K562 (cell line): Measurements from ENCODE around the gene MYO1D. TPM values are rescaled to one million over a fixed set of nuclear protein-coding genes. Genes with fewer than 3 reads are reported as not detected.
A peak's percentile ranks its signal among the peaks of the same experiment; 100 is the strongest.

Experiments
- BCL6 ChIP-seq: fragments of 250-450 bp; sonication (Bioruptor Pico); IDR thresholded peaks from 2 replicates; pipeline ENCODE4 v1.4.0; 2020
- BRF2 ChIP-seq: IDR thresholded peaks from 3 replicates; pipeline ENCODE4 v1.6.1; 2011; ENCODE audit warnings: borderline replicate concordance, mild to moderate bottlenecking; ENCODE audit not compliant: insufficient read length, insufficient read depth
- CCNT2 ChIP-seq: IDR thresholded peaks from 2 replicates; pipeline ENCODE4 v1.6.1; 2011; ENCODE audit warnings: borderline replicate concordance, low read depth, mild to moderate bottlenecking, moderate library complexity, mixed read lengths, low read length; ENCODE audit not compliant: insufficient read length; ENCODE audit errors: extremely low read depth
- DIDO1 ChIP-seq: fragments of 450-650 bp; IDR thresholded peaks from 2 replicates; pipeline ENCODE4 v1.6.1; 2016; ENCODE audit warnings: low read depth, missing biosample characterization, missing genetic modification characterization
- EGR1 ChIP-seq: fragments of 450-650 bp; conservative IDR thresholded peaks from 2 replicates; pipeline ENCODE4 v1.6.1; 2017; ENCODE audit warnings: mild to moderate bottlenecking
- EHMT2 ChIP-seq: fragments of 450-650 bp; IDR thresholded peaks from 2 replicates; pipeline ENCODE4 v1.6.1; 2018; ENCODE audit warnings: antibody characterized with exemption
- EP400 ChIP-seq: fragments of 450-650 bp; IDR thresholded peaks from 2 replicates; pipeline ENCODE4 v1.6.1; 2017; ENCODE audit warnings: antibody characterized with exemption, mild to moderate bottlenecking, moderate library complexity
- FIP1L1 ChIP-seq: fragments of 200-400 bp; formaldehyde crosslinking; IDR thresholded peaks from 2 replicates; pipeline ENCODE4 v1.6.1; 2018; ENCODE audit warnings: mild to moderate bottlenecking, low read depth, low read length; ENCODE audit not compliant: poor library complexity, severe bottlenecking
- HMGXB4 ChIP-seq: sonication (generic); formaldehyde crosslinking; IDR thresholded peaks from 2 replicates; pipeline ENCODE4 v1.8.1; 2023; ENCODE audit warnings: mild to moderate bottlenecking, missing genetic modification reagents
- NELFE ChIP-seq: IDR thresholded peaks from 2 replicates; pipeline ENCODE4 v1.6.1; 2011; ENCODE audit warnings: mild to moderate bottlenecking; ENCODE audit not compliant: insufficient read depth, insufficient read length
- PHTF2 ChIP-seq: fragments of 250-450 bp; sonication (Bioruptor Pico); IDR thresholded peaks from 2 replicates; pipeline ENCODE4 v1.5.0; 2021; ENCODE audit warnings: mild to moderate bottlenecking
- RBM17 ChIP-seq: fragments of 200-400 bp; formaldehyde crosslinking; IDR thresholded peaks from 2 replicates; pipeline ENCODE4 v1.6.1; 2017; ENCODE audit warnings: low read depth, mild to moderate bottlenecking, low read length, borderline replicate concordance
- RBM34 ChIP-seq: fragments of 200-400 bp; formaldehyde crosslinking; IDR thresholded peaks from 2 replicates; pipeline ENCODE4 v1.6.1; 2018; ENCODE audit warnings: low read length, borderline replicate concordance; ENCODE audit not compliant: insufficient read depth
- TCF7L2 ChIP-seq: fragments of 150-350 bp; IDR thresholded peaks from 2 replicates; pipeline ENCODE4 v1.6.1; 2016; ENCODE audit warnings: low read depth, mild to moderate bottlenecking, low read length, moderate library complexity
- ZNF655 ChIP-seq: fragments of 250-450 bp; sonication (Bioruptor Pico); IDR thresholded peaks from 2 replicates; pipeline ENCODE4 v1.5.0; 2021
- polyA plus RNA-seq, 8 experiments: library from polyadenylated mRNA; depleted of rRNA in 4 of 8; stranded (reverse) in 5 of 8; unstranded in 3 of 8; fragments of >200 nt; fragmentation: Nextera tagmentation in 2 of 8; fragmentation: Illumina TruSeq in 1 of 8; extraction: Ambion mirVana in 2 of 8; extraction: Trizol in 1 of 8; gene quantifications; 2 replicates each; pipeline versions ENCODE4 v1.2.1 to v1.2.3, GENCODE V29; 2011 to 2014; ENCODE audit warnings: inconsistent platforms in 1 of 8, missing spikeins in 1 of 8
- total RNA-seq, 7 experiments: library from RNA; depleted of rRNA in 6 of 7; stranded (reverse); fragments of >200 nt in 6 of 7; fragmentation: Illumina TruSeq in 2 of 7; extraction: Trizol in 2 of 7; gene quantifications; 2 replicates each; pipeline versions ENCODE4 v1.2.1 to v1.2.3, GENCODE V29; 2011 to 2021; ENCODE audit warnings: low replicate concordance in 1 of 7

MYO1D gene
- total and polyA plus RNA-seq, 9 of the 15 experiments (the other 6 are each of a cell fraction or from before 2014, with no cell fraction given) = 2.1 to 71.2 (median 45.4) TPM

GRCh38 chr17:32486701-32487472 is 390.0 kb downstream of the MYO1D start, which contains the start of gene CDK5R1 (continued):
- TF ChIP-seq DIDO1 (tag) (no peak), ZNF655 (CRISPR knock-in tag) (no peak), BRF2 (no peak), HMGXB4 (CRISPR knock-in tag) (0 out of 2 replicates have a peak, but pooled peaks have one; percentile 69), NELFE (no peak), FIP1L1 (no peak), TCF7L2 (no peak), RBM17 (no peak), EGR1 (no peak), PHTF2 (CRISPR knock-in tag) (no peak), CCNT2 (peak; percentile 55), RBM34 (no peak), EHMT2 (no peak), EP400 (no peak), BCL6 (no peak)
